ENCODE results near the gene MYO1C.

DNA sequence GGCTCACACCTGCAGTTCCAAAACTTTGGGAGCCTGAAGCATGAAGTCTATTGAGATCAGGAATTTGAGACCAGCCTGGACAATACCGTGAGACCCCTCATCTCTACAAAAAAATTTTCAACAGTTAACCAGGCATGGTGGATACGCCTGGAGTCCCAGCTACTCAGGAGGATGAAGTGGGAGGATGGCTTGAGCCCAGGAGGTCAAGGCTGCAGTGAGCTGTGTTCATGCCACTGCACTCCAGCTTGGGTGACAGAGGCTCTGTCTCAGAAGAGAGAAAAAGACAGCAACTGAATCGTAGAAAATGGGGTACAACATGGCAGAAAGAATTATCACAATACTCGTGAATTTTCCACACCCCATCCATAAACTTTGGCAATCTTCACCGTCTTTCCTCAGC is 39.6 kb downstream of the MYO1C start:
- TF ChIP-seq, protein P1, sequence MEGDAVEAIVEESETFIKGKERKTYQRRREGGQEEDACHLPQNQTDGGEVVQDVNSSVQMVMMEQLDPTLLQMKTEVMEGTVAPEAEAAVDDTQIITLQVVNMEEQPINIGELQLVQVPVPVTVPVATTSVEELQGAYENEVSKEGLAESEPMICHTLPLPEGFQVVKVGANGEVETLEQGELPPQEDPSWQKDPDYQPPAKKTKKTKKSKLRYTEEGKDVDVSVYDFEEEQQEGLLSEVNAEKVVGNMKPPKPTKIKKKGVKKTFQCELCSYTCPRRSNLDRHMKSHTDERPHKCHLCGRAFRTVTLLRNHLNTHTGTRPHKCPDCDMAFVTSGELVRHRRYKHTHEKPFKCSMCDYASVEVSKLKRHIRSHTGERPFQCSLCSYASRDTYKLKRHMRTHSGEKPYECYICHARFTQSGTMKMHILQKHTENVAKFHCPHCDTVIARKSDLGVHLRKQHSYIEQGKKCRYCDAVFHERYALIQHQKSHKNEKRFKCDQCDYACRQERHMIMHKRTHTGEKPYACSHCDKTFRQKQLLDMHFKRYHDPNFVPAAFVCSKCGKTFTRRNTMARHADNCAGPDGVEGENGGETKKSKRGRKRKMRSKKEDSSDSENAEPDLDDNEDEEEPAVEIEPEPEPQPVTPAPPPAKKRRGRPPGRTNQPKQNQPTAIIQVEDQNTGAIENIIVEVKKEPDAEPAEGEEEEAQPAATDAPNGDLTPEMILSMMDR (IDR thresholded peaks at IDR 0.05 in 8 of 11, conservative IDR thresholded peaks at IDR 0.05 in 3 of 11): no peak
- TF ChIP-seq POLR2A (IDR thresholded peaks at IDR 0.05): no peak

All from spleen (tissue), 7 donors.